Natural killer cell (primary cell): ENCODE results near the gene CPPED1. TPM values are rescaled to one million over a fixed set of nuclear protein-coding genes. Genes with fewer than 3 reads are reported as not detected.

Source experiments
- ATAC-seq, 3 donors: fragments of 150-1000 bp in 2 of 3; fragments of 200-7000 bp in 1 of 3; cut with Tn5 transposase; 1 replicate in 1 of 3; 2 replicates in 2 of 3; pipeline ENCODE4 v1.10.0; 2021; ENCODE audit warnings: mild to moderate bottlenecking in 2 of 3, moderate library complexity in 2 of 3
- DNase-seq, 2 donors: peaks; one replicate each; pipeline versions ENCODE4 v3.0.0 to v3.0.0-alpha.2; 2013 to 2021; ENCODE audit warnings: mixed read lengths in 1 of 2
- H3K27ac ChIP-seq: one replicate; pipeline ENCODE4 v1.5.1; 2013; ENCODE audit warnings: mild to moderate bottlenecking, low read length
- H3K27me3 ChIP-seq: one replicate; pipeline ENCODE4 v1.6.1; 2013; ENCODE audit warnings: low read length; ENCODE audit not compliant: control insufficient read depth, insufficient read depth
- H3K36me3 ChIP-seq: one replicate; pipeline ENCODE4 v1.6.1; 2013; ENCODE audit warnings: low read length; ENCODE audit not compliant: control insufficient read depth, insufficient read depth
- H3K4me1 ChIP-seq: one replicate; pipeline ENCODE4 v1.6.1; 2013; ENCODE audit warnings: low read length; ENCODE audit not compliant: control insufficient read depth, insufficient read depth
- H3K4me3 ChIP-seq: one replicate; pipeline ENCODE4 v1.5.1; 2013; ENCODE audit warnings: low read length
- H3K9me3 ChIP-seq: one replicate; pipeline ENCODE4 v1.6.1; 2013; ENCODE audit warnings: low read length; ENCODE audit not compliant: control insufficient read depth, insufficient read depth
- H3K27ac Mint-ChIP-seq, 2 donors: one replicate each; pipeline ENCODE4 v1.8.0; 2022; ENCODE audit warnings: mild to moderate bottlenecking in 2 of 2, mixed read lengths in 2 of 2, moderate library complexity in 1 of 2
- H3K27me3 Mint-ChIP-seq, 2 donors: one replicate each; pipeline ENCODE4 v1.8.0; 2022; ENCODE audit warnings: low read depth in 2 of 2, mixed read lengths in 2 of 2
- H3K36me3 Mint-ChIP-seq: one replicate; pipeline ENCODE4 v1.8.0; 2022; ENCODE audit warnings: mixed read lengths
- H3K4me1 Mint-ChIP-seq, 2 donors: one replicate each; pipeline ENCODE4 v1.8.0; 2022; ENCODE audit warnings: mixed read lengths in 2 of 2
- H3K4me3 Mint-ChIP-seq: one replicate; pipeline ENCODE4 v1.8.0; 2022; ENCODE audit warnings: mild to moderate bottlenecking, moderate library complexity, mixed read lengths
- H3K9me3 Mint-ChIP-seq, 2 donors: one replicate each; pipeline ENCODE4 v1.8.0; 2022; ENCODE audit warnings: mixed read lengths in 2 of 2
- CTCF ChIP-seq: fragments of 200-600 bp; IDR thresholded peaks from one replicate; pipeline ENCODE4 v1.8.0; 2022; ENCODE audit warnings: antibody characterized with exemption
- WGBS: methylation state at CpG from one replicate; pipeline ENCODE4 v1.1.7; 2013; ENCODE audit warnings: missing lambda C conversion rate; ENCODE audit not compliant: insufficient coverage; 5-methylcytosine and 5-hydroxymethylcytosine counted together
- intact Hi-C: fragments of 100-400 bp; cut with micrococcal nuclease; formaldehyde crosslinking; loops from one replicate; pipeline ENCODE4 v1.14.2; 2022
- total RNA-seq, 4 donors: library from RNA; stranded (reverse); fragments of 120-200 nt in 1 of 4; gene quantifications; one replicate each; pipeline versions ENCODE4 v1.2.3 to v1.2.4, GENCODE V29; 2013 to 2022

CPPED1 gene
- total RNA-seq, 3 donors from 2014 or later (not counting 1 experiment from before 2014, with no cell fraction given) = 10.3 to 18.3 (median 16.4) TPM

GRCh38 chr16:12747261-12747660 is 56.4 kb downstream of the CPPED1 start:
- Histone ChIP-seq H3K36me3 (no peaks in the 10 kb centered on the region), H3K4me3 (no peak overlapping the region), H3K9me3 (peaks cover 6% of the 10 kb centered on the region), H3K27me3 (no peaks in the 10 kb centered on the region), H3K4me1 (no peaks in the 10 kb centered on the region), H3K27ac (no peak overlapping the region)
- 90% methylated on average over 1 of the region's 2 CpGs for WGBS
- Mint-ChIP-seq H3K36me3 (peaks cover 12% of the 10 kb centered on the region), H3K27me3 (no peaks in the 10 kb centered on the region), H3K27ac (no peak overlapping the region), H3K9me3 (peaks cover 2 to 3% of the 10 kb centered on the region in 2 donors), H3K4me1 (peaks cover 0 to 7% of the 10 kb centered on the region in 2 donors), H3K4me3 (no peak overlapping the region)
- no peak for DNase-seq
- no peak for TF ChIP-seq CTCF
- ATAC-seq = no peak
- intact Hi-C loops = no loop called here

- WGBS = 92% methylated on average over 4 of the region's 4 CpGs
Measured at GRCh38 chr16:12744860-12745259, 58.8 kb downstream of the CPPED1 start.

GRCh38 chr16:12742741-12743140 is 60.9 kb downstream of the CPPED1 start:
- Mint-ChIP-seq H3K9me3 (peaks cover 2 to 5% of the 10 kb centered on the region in 2 donors), H3K4me3 (no peak overlapping the region), H3K27ac (no peak overlapping the region), H3K4me1 (no peaks in the 10 kb centered on the region), H3K36me3 (peaks cover 17% of the 10 kb centered on the region), H3K27me3 (no peaks in the 10 kb centered on the region)
- DNase-seq (no peak), ATAC-seq (no peak)
- Histone ChIP-seq H3K27ac (no peak overlapping the region), H3K4me3 (no peak overlapping the region), H3K9me3 (peaks cover 11% of the 10 kb centered on the region), H3K4me1 (no peaks in the 10 kb centered on the region), H3K27me3 (no peaks in the 10 kb centered on the region), H3K36me3 (no peaks in the 10 kb centered on the region)
- WGBS = 72% methylated on average over 4 of the region's 4 CpGs
- no peak for TF ChIP-seq CTCF
- intact Hi-C loops = no loop called here

More at GRCh38 chr16:12744860-12745259, 58.8 kb downstream of the CPPED1 start:
- no peak for TF ChIP-seq CTCF
- Mint-ChIP-seq H3K27me3 (no peaks in the 10 kb centered on the region), H3K36me3 (peaks cover 13% of the 10 kb centered on the region), H3K9me3 (peaks cover 2 to 3% of the 10 kb centered on the region in 2 donors), H3K4me3 (no peak overlapping the region), H3K27ac (no peak overlapping the region), H3K4me1 (peaks cover 0 to under 1% of the 10 kb centered on the region in 2 donors)
- H3K27ac ChIP-seq = no peak overlapping the region
- intact Hi-C loops = no loop called here
- peaks cover 7% of the 10 kb centered on the region for H3K9me3 ChIP-seq
- no peaks in the 10 kb centered on the region for H3K36me3 ChIP-seq
- ATAC-seq (no peak), DNase-seq (no peak)
- no peak overlapping the region for H3K4me3 ChIP-seq
- H3K27me3 ChIP-seq = no peaks in the 10 kb centered on the region
- no peaks in the 10 kb centered on the region for H3K4me1 ChIP-seq

GRCh38 chr16:12740986-12741610 is 62.6 kb downstream of the CPPED1 start:
- no peaks in the 10 kb centered on the region for H3K27me3 ChIP-seq
- Mint-ChIP-seq H3K4me3 (no peak overlapping the region), H3K9me3 (peaks cover 2 to 5% of the 10 kb centered on the region in 2 donors), H3K27me3 (no peaks in the 10 kb centered on the region), H3K4me1 (no peaks in the 10 kb centered on the region), H3K27ac (no peak overlapping the region), H3K36me3 (peaks cover 17% of the 10 kb centered on the region)
- no peak overlapping the region for H3K27ac ChIP-seq
- H3K4me3 ChIP-seq = no peak overlapping the region
- intact Hi-C loops = no loop called here
- ATAC-seq = no peak
- TF ChIP-seq CTCF = no peak
- no peaks in the 10 kb centered on the region for H3K4me1 ChIP-seq
- WGBS = 97% methylated on average over 6 of the region's 6 CpGs
- peaks cover 11% of the 10 kb centered on the region for H3K9me3 ChIP-seq
- no peaks in the 10 kb centered on the region for H3K36me3 ChIP-seq
- DNase-seq = no peak
